GM19324 (cell line): ENCODE data around the gene ATP5ME.
"Not testable (repeated sequence)": the region's sequence is repeated elsewhere in the genome, so short reads cannot be mapped to it uniquely, and the experiment has no call there.

Experiments
- ATAC-seq: cut with Tn5 transposase; IDR thresholded peaks from one replicate; pipeline ENCODE4 v1.9.1; 2021; ENCODE audit warnings: mild to moderate bottlenecking, moderate library complexity; ENCODE audit not compliant: unreplicated experiment, low FRiP score

Gene ATP5ME

GRCh38 chr4:637536-638280 lies 36.4 kb downstream of the ATP5ME start:
- no peak for ATAC-seq

- no peak for ATAC-seq
These were observed 37.4 kb downstream of the ATP5ME start for GRCh38 chr4:636628-637159.

- ATAC-seq = no peak
These were observed 38.0 kb downstream of the ATP5ME start for GRCh38 chr4:635851-636627.

GRCh38 chr4:635066-635835 lies 38.8 kb downstream of the ATP5ME start:
- ATAC-seq = not testable (repeated sequence)

GRCh38 chr4:634599-634985 lies 39.5 kb downstream of the ATP5ME start:
- no peak for ATAC-seq

GRCh38 chr4:633976-634598 lies 40.0 kb downstream of the ATP5ME start:
- no peak for ATAC-seq

GRCh38 chr4:633406-633805 lies 40.7 kb downstream of the ATP5ME start:
- ATAC-seq = no peak

- ATAC-seq = no peak
These were observed 41.1 kb downstream of the ATP5ME start for GRCh38 chr4:632926-633325.

- ATAC-seq = no peak
These were observed 41.8 kb downstream of the ATP5ME start for GRCh38 chr4:632196-632790.

- no peak for ATAC-seq
These were observed 43.4 kb downstream of the ATP5ME start for GRCh38 chr4:630656-631055.

GRCh38 chr4:629915-630641 lies 44.0 kb downstream of the ATP5ME start:
- ATAC-seq = no peak

GRCh38 chr4:629636-629914 lies 44.5 kb downstream of the ATP5ME start:
- no peak for ATAC-seq

- ATAC-seq = no peak
These were observed 45.0 kb downstream of the ATP5ME start for GRCh38 chr4:628821-629635.

- no peak for ATAC-seq
These were observed 45.8 kb downstream of the ATP5ME start for GRCh38 chr4:628311-628741.

GRCh38 chr4:627347-628125 lies 46.5 kb downstream of the ATP5ME start:
- ATAC-seq = no peak

- ATAC-seq = no peak
These were observed 47.6 kb downstream of the ATP5ME start for GRCh38 chr4:626201-627091.

- no peak for ATAC-seq
These were observed 48.4 kb downstream of the ATP5ME start for GRCh38 chr4:625631-626161.
